ENCODE results near the gene HMGB1.

DNA sequence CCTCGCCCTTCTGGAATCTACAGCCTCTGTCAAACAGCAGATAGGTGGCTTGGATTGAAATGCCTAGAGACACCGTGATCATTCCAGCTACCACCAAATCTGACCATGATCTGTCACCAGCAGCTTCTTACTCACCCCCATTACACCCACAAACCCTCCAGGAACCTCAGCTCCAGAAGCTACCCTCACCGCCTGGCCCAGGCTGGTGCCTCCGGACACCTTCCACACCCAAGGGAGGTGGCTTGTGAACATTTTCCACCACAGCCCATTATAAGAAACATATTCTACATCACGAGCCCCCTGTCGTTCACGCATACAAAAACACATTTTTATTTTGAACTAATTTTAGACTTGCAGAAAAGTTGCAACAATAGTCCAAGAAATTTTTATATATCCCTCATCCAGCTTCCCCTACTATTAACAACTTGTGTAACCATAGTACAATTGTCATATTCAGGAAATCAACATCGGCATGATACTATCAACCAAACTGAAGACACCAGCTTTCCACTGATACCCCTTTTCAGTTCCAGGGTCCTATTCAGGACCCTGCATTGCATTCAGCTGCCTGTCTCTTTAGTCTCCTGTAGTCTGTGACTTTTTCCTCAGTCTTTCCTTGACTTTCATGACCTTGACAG lies 58.8 kb downstream of the HMGB1 start:
- TF ChIP-seq, protein P1, sequence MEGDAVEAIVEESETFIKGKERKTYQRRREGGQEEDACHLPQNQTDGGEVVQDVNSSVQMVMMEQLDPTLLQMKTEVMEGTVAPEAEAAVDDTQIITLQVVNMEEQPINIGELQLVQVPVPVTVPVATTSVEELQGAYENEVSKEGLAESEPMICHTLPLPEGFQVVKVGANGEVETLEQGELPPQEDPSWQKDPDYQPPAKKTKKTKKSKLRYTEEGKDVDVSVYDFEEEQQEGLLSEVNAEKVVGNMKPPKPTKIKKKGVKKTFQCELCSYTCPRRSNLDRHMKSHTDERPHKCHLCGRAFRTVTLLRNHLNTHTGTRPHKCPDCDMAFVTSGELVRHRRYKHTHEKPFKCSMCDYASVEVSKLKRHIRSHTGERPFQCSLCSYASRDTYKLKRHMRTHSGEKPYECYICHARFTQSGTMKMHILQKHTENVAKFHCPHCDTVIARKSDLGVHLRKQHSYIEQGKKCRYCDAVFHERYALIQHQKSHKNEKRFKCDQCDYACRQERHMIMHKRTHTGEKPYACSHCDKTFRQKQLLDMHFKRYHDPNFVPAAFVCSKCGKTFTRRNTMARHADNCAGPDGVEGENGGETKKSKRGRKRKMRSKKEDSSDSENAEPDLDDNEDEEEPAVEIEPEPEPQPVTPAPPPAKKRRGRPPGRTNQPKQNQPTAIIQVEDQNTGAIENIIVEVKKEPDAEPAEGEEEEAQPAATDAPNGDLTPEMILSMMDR (IDR thresholded peaks at IDR 0.05) = no peak
- no peak for TF ChIP-seq POLR2A (IDR thresholded peaks at IDR 0.05)

Data from Peyer's patch (tissue), 4 donors.